Measurements from ENCODE around the gene SPARCL1. TPM values are rescaled to one million over a fixed set of nuclear protein-coding genes. Genes with fewer than 3 reads are reported as not detected.
"Not testable (repeated sequence)": the region's sequence is repeated elsewhere in the genome, so short reads cannot be mapped to it uniquely, and the experiment has no call there.

Gene SPARCL1
- total and polyA plus RNA-seq, 2 experiments from 2014 or later, result 1.5 to 2.4 TPM

GRCh38 chr4:87489678-87490077 is 39.5 kb downstream of the SPARCL1 start (continued):
- TF ChIP-seq ZNF462 (CRISPR knock-in tag; IDR thresholded peaks at IDR 0.05) (no peak), EZH2 (IDR thresholded peaks at IDR 0.05; ENCODE audit: low read depth, unreplicated experiment) (no peak), ZNF331 (CRISPR knock-in tag; IDR thresholded peaks at IDR 0.05; ENCODE audit: low read depth) (no peak), POLR2AphosphoS5 (IDR thresholded peaks at IDR 0.05; ENCODE audit: low read depth) (no peak), NANOG (IDR thresholded peaks at IDR 0.05; ENCODE audit: borderline replicate concordance) (no peak), ETS1 (IDR thresholded peaks at IDR 0.05) (no peak), EZH2phosphoT487 (IDR thresholded peaks at IDR 0.05; ENCODE audit: unreplicated experiment) (no peak)

GRCh38 chr4:87488666-87489065 is 40.5 kb downstream of the SPARCL1 start:
- not testable (repeated sequence) for H3K27ac ChIP-seq (ENCODE audit: low read depth); DNase-seq (ENCODE audit: low spot score); H2AFZ ChIP-seq; H3K4me3 Mint-ChIP-seq; H3K79me2 ChIP-seq (replicated peaks; ENCODE audit: insufficient read depth); H3K4me3 ChIP-seq; H3K27ac Mint-ChIP-seq; H4K20me1 ChIP-seq (replicated peaks; ENCODE audit: insufficient read depth); H3F3A ChIP-seq (replicated peaks; ENCODE audit: low read depth); ATAC-seq; H3K4me2 ChIP-seq; H3K27me3 Mint-ChIP-seq (ENCODE audit: insufficient read depth, low read depth, poor library complexity); H3K27me3 ChIP-seq (ENCODE audit: insufficient read depth)
- Histone ChIP-seq H3K9me2 (ENCODE audit: insufficient read depth) (peaks cover 29% of the 10 kb centered on the region), H3K4me1 (ENCODE audit: insufficient read depth) (peaks cover 16% of the 10 kb centered on the region), H3K36me3 (ENCODE audit: insufficient read depth) (0 out of 2 replicates have a peak, but pooled peaks cover 13% of the 10 kb centered on the region)
- Mint-ChIP-seq H3K36me3 (ENCODE audit: low read depth) (peaks cover 65% of the 10 kb centered on the region), H3K4me1 (peaks cover 20% of the 10 kb centered on the region), H3K9me3 (peaks cover 65% of the 10 kb centered on the region)

- Histone ChIP-seq H3K4me1 (ENCODE audit: insufficient read depth) (peaks cover 14% of the 10 kb centered on the region), H3K36me3 (ENCODE audit: insufficient read depth) (0 out of 2 replicates have a peak, but pooled peaks cover 12% of the 10 kb centered on the region)
- H3K79me2 ChIP-seq (replicated peaks; ENCODE audit: insufficient read depth); H3K4me2 ChIP-seq; H3K27ac ChIP-seq (ENCODE audit: low read depth); H3K27me3 Mint-ChIP-seq (ENCODE audit: insufficient read depth, low read depth, poor library complexity); H4K20me1 ChIP-seq (replicated peaks; ENCODE audit: insufficient read depth); H3K9me2 ChIP-seq (ENCODE audit: insufficient read depth); H3K4me3 ChIP-seq; H3K4me3 Mint-ChIP-seq; H3K27me3 ChIP-seq (ENCODE audit: insufficient read depth); ATAC-seq; H3K27ac Mint-ChIP-seq; H3F3A ChIP-seq (replicated peaks; ENCODE audit: low read depth); H2AFZ ChIP-seq; DNase-seq (ENCODE audit: low spot score): not testable (repeated sequence)
- H3K4me1 Mint-ChIP-seq, result peaks cover 10% of the 10 kb centered on the region; the same call in 2 of the 3 replicates
- peaks cover 44% of the 10 kb centered on the region for H3K9me3 Mint-ChIP-seq
- peaks cover 43% of the 10 kb centered on the region for H3K36me3 Mint-ChIP-seq (ENCODE audit: low read depth)
These were observed 45.9 kb downstream of the SPARCL1 start for GRCh38 chr4:87483247-87483646.
